HepG2 (cell line): ENCODE results near the gene MFSD12. TPM values are rescaled to one million over a fixed set of nuclear protein-coding genes. Genes with fewer than 3 reads are reported as not detected.

ENCODE experiments used
- GATAD1 ChIP-seq: IDR thresholded peaks from 2 replicates; pipeline ENCODE4 v1.6.1; 2016; ENCODE audit warnings: missing genetic modification reagents, missing compliant biosample characterization
- MED8 ChIP-seq: sonication (generic); formaldehyde crosslinking; IDR thresholded peaks from 2 replicates; pipeline ENCODE4 v1.8.1; 2023; ENCODE audit warnings: mild to moderate bottlenecking, missing genetic modification reagents; ENCODE audit not compliant: insufficient replicate concordance
- NR2F2 ChIP-seq: IDR thresholded peaks from 2 replicates; pipeline ENCODE4 v1.6.1; 2012; ENCODE audit warnings: low read depth, inconsistent platforms, borderline replicate concordance
- RAD21 ChIP-seq: fragments of 450-650 bp; formaldehyde crosslinking; IDR thresholded peaks from 2 replicates; pipeline ENCODE4 v1.5.0; 2020; ENCODE audit warnings: mild to moderate bottlenecking
- U2AF2 ChIP-seq: fragments of 200-400 bp; formaldehyde crosslinking; IDR thresholded peaks from 2 replicates; pipeline ENCODE4 v1.6.1; 2017; ENCODE audit warnings: low read depth, mild to moderate bottlenecking, low read length
- ZNF24 ChIP-seq: fragments of 450-650 bp; IDR thresholded peaks from 2 replicates; pipeline ENCODE4 v1.6.1; 2017; ENCODE audit warnings: antibody characterized with exemption, mild to moderate bottlenecking
- ZNF430 ChIP-seq: sonication (generic); formaldehyde crosslinking; IDR thresholded peaks from 2 replicates; pipeline ENCODE4 v1.9.0; 2021; ENCODE audit warnings: mild to moderate bottlenecking, missing genetic modification reagents
- ZSCAN30 ChIP-seq: sonication (generic); formaldehyde crosslinking; IDR thresholded peaks from 2 replicates; pipeline ENCODE4 v1.5.0; 2020; ENCODE audit warnings: mild to moderate bottlenecking, missing genetic modification reagents
- polyA plus RNA-seq, 8 experiments: library from polyadenylated mRNA; depleted of rRNA in 3 of 8; stranded (reverse) in 7 of 8; unstranded in 1 of 8; fragments of >200 nt; fragmentation: Illumina TruSeq in 4 of 8; extraction: Trizol in 4 of 8; gene quantifications; 2 replicates each; pipeline versions ENCODE4 v1.2.1 to v1.2.3, GENCODE V29; 2011 to 2016; ENCODE audit warnings: low read depth in 4 of 8, missing spikeins in 1 of 8, mixed read lengths in 1 of 8; ENCODE audit not compliant: insufficient read depth in 1 of 8
- total RNA-seq, 5 experiments: library from RNA; depleted of rRNA; stranded (reverse); fragments of >200 nt; fragmentation: Illumina TruSeq; extraction: Trizol; gene quantifications; 2 replicates each; pipeline ENCODE4 v1.2.3, GENCODE V29; 2016; ENCODE audit warnings: low read depth in 1 of 5
- TF ChIP-seq, protein P1 (sequence below): sonication (generic); formaldehyde crosslinking; IDR thresholded peaks from 2 replicates; pipeline ENCODE4 v1.5.1; 2020; ENCODE audit warnings: mild to moderate bottlenecking, missing genetic modification reagents, moderate library complexity
- TF ChIP-seq, protein P2 (sequence below): sonication (generic); formaldehyde crosslinking; IDR thresholded peaks from 2 replicates; pipeline ENCODE4 v1.5.0; 2020; ENCODE audit warnings: missing genetic modification reagents, mild to moderate bottlenecking, borderline replicate concordance
- TF ChIP-seq, protein P3 (sequence below), 2 experiments: fragments of 450-650 bp in 1 of 2; sonication (generic) in 1 of 2; formaldehyde crosslinking in 1 of 2; IDR thresholded peaks; 2 replicates each; pipeline versions ENCODE4 v1.6.1 to v1.8.0; 2016 to 2022; ENCODE audit warnings: antibody characterized with exemption in 1 of 2, mild to moderate bottlenecking in 1 of 2, missing genetic modification reagents in 1 of 2
- TF ChIP-seq, protein P4 (sequence below): sonication (generic); formaldehyde crosslinking; IDR thresholded peaks from 2 replicates; pipeline ENCODE4 v1.4.0; 2020; ENCODE audit warnings: missing genetic modification reagents

MFSD12 gene
- total and polyA plus RNA-seq, 2 of the 13 experiments (the other 11 are each of a cell fraction or from before 2014, with no cell fraction given) = 27.2 to 29.1 TPM

DNA sequence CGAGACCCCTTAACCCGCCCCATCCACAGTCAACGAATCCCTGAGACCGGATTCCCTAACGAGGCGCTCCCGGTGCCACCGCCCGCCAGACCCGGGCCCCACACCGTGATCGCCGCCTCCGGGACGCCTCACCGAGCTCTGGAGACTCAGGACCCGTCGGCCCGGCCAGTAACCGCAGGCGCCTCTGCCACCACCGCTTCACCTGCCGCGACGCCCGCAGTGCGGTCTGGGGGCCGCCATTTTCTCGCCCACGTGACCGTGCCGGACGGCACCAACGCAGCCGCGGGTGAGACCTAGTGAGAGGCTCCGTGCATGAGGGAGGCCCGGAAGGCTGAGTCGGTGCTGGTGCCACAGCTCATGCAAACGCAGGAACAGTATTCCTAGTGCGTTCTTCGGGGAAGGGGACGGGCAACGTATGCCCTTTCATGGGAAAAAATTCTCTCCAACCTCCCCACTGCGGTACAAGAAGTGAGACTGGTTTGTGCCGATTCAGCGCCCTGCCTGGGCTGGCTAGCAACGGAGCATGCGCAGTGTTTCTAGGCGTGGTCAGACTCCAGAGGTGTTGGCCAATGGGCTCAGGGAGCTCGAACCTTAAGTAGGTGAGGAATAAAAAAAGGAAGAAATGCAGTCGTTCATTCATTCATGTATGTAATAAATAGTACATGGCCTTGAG is 56.8 kb downstream of the MFSD12 start, which contains the start of gene DOHH (continued):
- TF ChIP-seq, protein P1, sequence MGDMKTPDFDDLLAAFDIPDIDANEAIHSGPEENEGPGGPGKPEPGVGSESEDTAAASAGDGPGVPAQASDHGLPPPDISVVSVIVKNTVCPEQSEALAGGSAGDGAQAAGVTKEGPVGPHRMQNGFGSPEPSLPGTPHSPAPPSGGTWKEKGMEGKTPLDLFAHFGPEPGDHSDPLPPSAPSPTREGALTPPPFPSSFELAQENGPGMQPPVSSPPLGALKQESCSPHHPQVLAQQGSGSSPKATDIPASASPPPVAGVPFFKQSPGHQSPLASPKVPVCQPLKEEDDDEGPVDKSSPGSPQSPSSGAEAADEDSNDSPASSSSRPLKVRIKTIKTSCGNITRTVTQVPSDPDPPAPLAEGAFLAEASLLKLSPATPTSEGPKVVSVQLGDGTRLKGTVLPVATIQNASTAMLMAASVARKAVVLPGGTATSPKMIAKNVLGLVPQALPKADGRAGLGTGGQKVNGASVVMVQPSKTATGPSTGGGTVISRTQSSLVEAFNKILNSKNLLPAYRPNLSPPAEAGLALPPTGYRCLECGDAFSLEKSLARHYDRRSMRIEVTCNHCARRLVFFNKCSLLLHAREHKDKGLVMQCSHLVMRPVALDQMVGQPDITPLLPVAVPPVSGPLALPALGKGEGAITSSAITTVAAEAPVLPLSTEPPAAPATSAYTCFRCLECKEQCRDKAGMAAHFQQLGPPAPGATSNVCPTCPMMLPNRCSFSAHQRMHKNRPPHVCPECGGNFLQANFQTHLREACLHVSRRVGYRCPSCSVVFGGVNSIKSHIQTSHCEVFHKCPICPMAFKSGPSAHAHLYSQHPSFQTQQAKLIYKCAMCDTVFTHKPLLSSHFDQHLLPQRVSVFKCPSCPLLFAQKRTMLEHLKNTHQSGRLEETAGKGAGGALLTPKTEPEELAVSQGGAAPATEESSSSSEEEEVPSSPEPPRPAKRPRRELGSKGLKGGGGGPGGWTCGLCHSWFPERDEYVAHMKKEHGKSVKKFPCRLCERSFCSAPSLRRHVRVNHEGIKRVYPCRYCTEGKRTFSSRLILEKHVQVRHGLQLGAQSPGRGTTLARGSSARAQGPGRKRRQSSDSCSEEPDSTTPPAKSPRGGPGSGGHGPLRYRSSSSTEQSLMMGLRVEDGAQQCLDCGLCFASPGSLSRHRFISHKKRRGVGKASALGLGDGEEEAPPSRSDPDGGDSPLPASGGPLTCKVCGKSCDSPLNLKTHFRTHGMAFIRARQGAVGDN (CRISPR knock-in tag) = peak; percentile 94
- peak; percentile 97 for TF ChIP-seq ZNF24
- peak; percentile 33; the same call in 1 of the 2 replicates for TF ChIP-seq RAD21 (CRISPR knock-in tag)
- TF ChIP-seq NR2F2 = 0 out of 2 replicates have a peak, but pooled peaks have one; percentile 28
- TF ChIP-seq, protein P2, sequence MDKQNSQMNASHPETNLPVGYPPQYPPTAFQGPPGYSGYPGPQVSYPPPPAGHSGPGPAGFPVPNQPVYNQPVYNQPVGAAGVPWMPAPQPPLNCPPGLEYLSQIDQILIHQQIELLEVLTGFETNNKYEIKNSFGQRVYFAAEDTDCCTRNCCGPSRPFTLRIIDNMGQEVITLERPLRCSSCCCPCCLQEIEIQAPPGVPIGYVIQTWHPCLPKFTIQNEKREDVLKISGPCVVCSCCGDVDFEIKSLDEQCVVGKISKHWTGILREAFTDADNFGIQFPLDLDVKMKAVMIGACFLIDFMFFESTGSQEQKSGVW (CRISPR knock-in tag) = no peak; the same call in 1 of the 2 replicates
- peak; percentile 94 for TF ChIP-seq MED8 (CRISPR knock-in tag)
- TF ChIP-seq, protein P3, sequence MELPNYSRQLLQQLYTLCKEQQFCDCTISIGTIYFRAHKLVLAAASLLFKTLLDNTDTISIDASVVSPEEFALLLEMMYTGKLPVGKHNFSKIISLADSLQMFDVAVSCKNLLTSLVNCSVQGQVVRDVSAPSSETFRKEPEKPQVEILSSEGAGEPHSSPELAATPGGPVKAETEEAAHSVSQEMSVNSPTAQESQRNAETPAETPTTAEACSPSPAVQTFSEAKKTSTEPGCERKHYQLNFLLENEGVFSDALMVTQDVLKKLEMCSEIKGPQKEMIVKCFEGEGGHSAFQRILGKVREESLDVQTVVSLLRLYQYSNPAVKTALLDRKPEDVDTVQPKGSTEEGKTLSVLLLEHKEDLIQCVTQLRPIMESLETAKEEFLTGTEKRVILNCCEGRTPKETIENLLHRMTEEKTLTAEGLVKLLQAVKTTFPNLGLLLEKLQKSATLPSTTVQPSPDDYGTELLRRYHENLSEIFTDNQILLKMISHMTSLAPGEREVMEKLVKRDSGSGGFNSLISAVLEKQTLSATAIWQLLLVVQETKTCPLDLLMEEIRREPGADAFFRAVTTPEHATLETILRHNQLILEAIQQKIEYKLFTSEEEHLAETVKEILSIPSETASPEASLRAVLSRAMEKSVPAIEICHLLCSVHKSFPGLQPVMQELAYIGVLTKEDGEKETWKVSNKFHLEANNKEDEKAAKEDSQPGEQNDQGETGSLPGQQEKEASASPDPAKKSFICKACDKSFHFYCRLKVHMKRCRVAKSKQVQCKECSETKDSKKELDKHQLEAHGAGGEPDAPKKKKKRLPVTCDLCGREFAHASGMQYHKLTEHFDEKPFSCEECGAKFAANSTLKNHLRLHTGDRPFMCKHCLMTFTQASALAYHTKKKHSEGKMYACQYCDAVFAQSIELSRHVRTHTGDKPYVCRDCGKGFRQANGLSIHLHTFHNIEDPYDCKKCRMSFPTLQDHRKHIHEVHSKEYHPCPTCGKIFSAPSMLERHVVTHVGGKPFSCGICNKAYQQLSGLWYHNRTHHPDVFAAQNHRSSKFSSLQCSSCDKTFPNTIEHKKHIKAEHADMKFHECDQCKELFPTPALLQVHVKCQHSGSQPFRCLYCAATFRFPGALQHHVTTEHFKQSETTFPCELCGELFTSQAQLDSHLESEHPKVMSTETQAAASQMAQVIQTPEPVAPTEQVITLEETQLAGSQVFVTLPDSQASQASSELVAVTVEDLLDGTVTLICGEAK (IDR thresholded peaks at IDR 0.05) = no peak
- TF ChIP-seq, protein P3 (CRISPR knock-in tag; IDR thresholded peaks at IDR 0.05) = peak; percentile 90
- TF ChIP-seq, protein P4, sequence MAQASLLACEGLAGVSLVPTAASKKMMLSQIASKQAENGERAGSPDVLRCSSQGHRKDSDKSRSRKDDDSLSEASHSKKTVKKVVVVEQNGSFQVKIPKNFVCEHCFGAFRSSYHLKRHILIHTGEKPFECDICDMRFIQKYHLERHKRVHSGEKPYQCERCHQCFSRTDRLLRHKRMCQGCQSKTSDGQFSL (CRISPR knock-in tag) = no peak
- peak; percentile 64 for TF ChIP-seq ZNF430 (CRISPR knock-in tag)
- peak; percentile 99 for TF ChIP-seq GATAD1 (CRISPR knock-in tag)
- TF ChIP-seq U2AF2 = no peak
- no peak for TF ChIP-seq ZSCAN30
